HG02571 (cell line): Measurements from ENCODE around the gene CCNDBP1.

ENCODE experiments used
- ATAC-seq: cut with Tn5 transposase; IDR thresholded peaks from one replicate; pipeline ENCODE4 v1.9.1; 2021; ENCODE audit warnings: mild to moderate bottlenecking, moderate library complexity; ENCODE audit not compliant: unreplicated experiment

CCNDBP1 gene

GRCh38 chr15:43242616-43243015, 57.4 kb downstream of the CCNDBP1 start:
- no peak for ATAC-seq

GRCh38 chr15:43243020-43243645, 57.9 kb downstream of the CCNDBP1 start:
- ATAC-seq, result no peak

GRCh38 chr15:43244092-43244491, 58.9 kb downstream of the CCNDBP1 start:
- ATAC-seq, result no peak

- ATAC-seq, result no peak
These were observed 61.1 kb downstream of the CCNDBP1 start for GRCh38 chr15:43246261-43246774.
